NCI-H82 treated with DMSO at 0.1 percent for 48 hours (cell line): Measurements from ENCODE around the gene ID1.
"Not testable (repeated sequence)": the region's sequence is repeated elsewhere in the genome, so short reads cannot be mapped to it uniquely, and the experiment has no call there.

Experiments used
- DNase-seq: peaks from one replicate; lab custom pipeline; 2025; ENCODE audit not compliant: unreplicated experiment; lab: John Stamatoyannopoulos, UW

The ID1 gene

DNA sequence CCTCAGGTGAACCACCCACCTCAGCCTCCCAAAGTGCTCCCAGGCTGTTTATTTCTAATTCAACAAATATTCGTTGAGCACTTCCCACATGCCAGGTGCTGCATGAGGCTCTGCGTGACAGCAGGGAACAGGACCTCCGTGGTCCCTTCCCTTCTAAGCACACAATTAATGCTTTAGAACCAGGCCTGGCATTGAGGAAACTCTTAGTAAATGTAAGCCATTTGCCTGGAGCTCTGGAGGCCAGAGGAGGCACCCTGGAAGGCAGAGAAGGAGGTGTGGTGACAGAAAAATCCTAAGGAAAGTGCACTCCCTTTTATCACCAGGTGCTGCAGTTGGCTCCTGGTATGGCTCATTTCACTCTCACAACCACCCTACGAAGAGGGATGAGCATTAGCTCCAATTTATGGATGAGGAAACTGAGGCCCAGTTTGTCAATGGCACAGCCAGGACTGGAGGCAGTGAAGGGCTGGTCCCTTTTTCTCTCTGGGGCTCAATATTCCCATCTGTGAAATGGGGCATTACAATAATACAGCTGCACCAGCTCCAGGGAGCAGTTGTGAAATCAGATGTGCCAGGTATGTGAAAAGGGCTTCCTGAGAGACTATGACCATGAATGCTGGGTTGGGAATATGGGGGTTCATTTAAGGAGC lies 8.1 kb upstream of the ID1 start:
- DNase-seq: no peak

DNA sequence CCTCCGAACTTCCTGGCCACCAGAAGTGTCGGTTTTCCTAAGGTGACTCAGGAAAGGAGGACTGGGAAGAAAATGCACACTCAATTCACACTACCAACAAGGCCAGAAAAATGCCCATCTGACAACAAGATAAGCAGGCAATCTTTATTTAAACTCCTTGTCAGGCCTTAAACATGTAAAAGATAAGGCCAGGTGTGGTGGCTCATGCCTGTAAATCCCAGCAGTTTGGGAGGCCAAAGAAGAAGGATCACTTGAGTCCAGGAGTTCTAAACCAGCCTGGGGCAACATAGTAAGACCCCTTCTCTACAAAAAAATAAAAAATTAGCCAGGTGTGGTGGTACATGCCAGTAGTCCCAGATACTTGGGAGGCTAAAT lies 7.6 kb upstream of the ID1 start:
- no peak for DNase-seq

DNA sequence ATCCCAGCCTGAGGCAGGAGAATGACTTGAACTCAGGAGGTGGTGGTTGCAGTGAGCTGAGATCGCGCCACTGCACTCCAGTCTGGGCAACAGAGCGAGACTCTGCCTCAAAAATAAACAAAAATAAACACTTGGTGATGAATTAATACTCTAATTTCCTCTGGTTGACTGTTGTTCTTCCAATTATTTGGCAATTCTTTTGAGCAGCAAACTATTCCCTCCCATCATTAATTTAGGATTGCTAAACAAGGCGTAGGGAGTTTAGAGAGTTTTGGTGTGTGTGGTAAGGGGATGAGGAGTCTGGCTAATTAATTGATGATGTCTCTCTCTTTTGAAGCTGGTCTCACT lies 2.7 kb upstream of the ID1 start:
- DNase-seq: no peak

DNA sequence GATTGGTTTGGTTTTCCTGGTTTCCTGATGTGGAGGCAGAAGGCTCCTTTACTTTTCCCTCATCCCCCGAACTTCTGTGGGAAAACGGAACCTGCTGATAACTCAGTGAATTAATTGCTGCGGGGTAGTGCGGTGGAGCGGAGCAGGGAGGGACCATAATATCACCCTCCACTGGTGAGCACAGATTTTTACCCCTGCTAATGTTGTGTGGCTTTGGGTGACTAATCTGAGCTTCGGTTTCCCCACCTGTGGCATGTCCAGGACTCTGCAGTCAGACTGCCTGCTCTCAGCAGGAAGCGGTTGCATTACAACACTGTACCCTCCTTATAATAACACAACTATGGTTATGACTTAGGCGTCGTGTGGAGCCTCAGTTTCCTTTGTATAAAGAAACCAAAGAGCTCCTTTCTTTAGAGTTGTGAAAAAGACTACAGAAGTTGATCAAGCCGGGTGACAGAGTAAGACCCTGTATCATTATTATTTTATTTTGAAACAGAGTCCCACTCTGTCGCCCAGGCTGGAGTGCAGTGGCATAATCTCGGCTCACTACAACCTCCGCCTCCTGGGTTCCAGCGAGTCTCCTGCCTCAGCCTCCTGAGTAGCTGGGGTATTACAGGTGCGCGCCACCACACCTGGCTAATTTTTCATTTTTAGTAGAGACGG lies 2.2 kb upstream of the ID1 start:
- DNase-seq: no peak

DNA sequence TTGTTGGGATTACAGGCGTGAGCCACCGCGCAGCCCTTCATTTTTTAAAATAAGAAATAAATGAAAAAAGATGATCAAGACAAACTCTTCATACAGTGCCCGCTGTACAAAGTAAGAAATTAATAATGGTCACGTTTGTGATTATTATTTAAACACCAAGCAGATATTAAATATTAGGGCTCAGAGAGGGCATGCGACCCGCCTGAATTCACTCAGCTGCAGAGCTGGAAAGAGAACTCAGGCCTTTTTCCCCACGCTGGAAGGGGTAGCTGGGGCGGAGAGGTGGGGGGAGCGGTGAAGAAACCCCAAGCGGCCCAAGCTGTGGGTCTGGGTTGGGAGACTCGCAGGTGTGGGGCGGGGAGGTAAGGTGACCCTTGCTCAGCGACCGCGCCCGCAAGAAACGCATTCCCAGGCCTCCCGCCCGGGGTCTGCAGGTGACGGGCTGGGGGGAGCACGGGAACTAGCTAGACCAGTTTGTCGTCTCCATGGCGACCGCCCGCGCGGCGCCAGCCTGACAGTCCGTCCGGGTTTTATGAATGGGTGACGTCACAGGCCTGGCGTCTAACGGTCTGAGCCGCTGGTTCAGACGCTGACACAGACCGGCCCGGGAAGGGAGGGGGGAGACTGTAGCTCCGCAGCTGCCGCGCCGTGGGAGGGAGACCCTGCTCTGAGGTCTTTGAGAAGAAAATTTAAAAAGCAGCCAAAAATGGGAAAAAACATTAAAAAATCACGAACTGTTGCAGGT lies 1.1 kb upstream of the ID1 start:
- DNase-seq: peak; percentile 97

DNA sequence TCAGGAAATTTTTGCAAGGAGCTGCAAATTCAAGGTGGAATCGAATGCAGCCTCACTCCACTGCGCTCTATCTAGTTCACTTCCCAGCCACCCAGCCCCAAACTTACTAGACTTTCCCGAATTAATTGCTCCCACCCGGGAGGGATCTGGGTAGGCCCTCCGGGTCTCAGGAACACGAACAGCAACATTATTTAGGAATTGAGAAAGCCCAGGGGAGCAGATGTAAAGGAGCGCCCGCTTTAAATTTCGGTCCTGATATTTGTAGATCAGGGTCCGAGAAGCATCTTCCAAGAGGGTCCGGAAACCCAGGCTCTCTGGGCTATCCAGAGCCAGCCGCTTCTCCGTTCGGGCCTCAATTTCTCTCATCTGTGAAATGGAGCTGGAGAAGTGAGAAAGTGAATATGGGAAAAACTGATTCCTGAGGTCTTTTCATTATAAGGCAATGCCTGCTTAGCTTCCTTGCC lies 490 bp upstream of the ID1 start:
- DNase-seq: no peak

DNA sequence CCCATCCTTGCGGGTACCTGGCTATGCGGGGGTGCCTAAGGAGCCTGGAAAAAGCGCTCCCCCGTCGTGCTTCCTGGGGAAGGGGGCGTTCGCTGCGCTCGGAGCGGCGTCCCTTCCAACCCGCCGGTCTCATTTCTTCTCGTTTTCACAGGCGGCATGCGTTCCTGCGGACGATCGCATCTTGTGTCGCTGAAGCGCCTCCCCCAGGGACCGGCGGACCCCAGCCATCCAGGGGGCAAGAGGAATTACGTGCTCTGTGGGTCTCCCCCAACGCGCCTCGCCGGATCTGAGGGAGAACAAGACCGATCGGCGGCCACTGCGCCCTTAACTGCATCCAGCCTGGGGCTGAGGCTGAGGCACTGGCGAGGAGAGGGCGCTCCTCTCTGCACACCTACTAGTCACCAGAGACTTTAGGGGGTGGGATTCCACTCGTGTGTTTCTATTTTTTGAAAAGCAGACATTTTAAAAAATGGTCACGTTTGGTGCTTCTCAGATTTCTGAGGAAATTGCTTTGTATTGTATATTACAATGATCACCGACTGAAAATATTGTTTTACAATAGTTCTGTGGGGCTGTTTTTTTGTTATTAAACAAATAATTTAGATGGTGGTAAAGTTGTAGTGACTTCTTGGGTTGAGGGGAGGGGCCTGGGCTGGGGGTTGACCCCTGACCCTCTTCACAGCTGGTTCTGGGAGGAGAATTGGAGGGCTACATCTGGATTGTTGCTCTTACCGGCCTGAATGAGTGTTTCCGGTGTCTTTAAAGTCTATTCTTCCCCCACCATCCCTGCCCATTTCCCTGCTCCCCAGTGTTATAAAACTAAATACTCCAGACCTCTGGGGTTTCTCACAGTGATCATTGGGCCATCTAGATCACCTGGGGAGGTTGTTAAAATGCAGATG lies 1.1 kb downstream of the ID1 start:
- DNase-seq: no peak

DNA sequence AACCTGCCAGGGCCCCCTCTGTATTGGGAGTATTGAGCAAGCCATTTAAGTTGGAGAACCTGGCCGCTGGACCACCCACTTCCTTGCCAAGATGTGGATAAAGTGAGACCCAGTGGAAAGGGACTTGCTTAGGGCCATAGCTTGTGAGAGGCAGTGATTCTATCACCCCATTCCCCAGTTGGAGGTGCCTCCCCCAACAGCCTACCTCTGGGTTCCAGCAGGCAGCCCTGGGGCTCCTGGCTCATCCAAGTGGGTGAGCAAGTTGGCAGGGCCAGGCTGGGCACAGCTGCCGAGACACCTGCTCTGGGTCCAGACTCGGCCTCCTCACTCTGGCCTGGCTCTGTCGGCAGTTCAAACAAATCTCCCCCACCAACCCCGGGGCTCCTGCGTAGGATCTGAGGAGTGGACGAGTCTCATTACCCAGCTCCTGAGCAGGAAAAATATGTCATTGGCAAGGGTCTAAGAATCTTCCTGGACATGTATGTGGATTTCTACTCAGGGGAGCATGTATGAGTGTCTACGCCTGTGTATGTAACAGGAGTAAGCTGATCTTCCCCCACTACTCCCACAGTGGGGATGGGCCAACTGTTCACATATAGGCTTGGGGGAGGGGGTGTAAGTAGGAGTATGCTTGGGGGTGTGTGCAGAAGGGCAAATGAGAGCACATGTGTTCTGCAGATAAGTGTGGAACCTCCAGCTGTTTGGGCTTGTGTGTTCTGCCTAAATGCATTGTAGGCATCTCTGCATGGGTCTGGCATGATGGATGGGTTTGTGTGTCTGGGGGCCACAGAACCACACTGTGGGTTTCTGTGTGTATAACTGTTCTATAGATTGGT lies 1.9 kb downstream of the ID1 start:
- peak; percentile 84 for DNase-seq

DNA sequence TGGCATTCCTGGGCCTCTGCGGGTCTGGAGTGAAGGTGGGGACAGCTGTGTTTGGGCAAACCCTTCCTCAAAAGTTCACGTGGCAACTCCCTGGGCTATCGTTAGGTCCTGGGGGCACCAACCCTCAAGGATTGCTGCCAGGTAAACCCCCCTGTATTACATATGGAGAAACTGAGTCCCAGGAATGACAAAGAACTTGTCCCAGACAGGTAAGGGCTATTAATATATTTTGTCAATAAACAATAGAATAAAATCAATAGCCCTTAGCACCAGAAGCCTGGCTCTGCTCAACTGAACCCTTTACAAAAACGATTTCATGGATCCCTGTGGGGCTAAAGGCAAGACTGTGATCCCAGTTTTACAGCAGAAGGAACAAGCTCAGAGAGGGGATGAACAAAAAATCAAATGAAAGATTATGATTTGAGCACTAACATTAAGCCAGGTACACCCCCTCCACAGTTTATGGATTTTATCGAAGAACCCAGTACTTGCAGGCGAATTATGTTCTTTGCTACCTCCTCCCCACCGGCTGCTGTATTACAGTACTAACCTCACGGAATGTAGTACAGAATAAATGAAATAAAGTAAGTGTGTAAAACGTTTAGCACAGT lies 2.7 kb downstream of the ID1 start:
- no peak for DNase-seq

DNA sequence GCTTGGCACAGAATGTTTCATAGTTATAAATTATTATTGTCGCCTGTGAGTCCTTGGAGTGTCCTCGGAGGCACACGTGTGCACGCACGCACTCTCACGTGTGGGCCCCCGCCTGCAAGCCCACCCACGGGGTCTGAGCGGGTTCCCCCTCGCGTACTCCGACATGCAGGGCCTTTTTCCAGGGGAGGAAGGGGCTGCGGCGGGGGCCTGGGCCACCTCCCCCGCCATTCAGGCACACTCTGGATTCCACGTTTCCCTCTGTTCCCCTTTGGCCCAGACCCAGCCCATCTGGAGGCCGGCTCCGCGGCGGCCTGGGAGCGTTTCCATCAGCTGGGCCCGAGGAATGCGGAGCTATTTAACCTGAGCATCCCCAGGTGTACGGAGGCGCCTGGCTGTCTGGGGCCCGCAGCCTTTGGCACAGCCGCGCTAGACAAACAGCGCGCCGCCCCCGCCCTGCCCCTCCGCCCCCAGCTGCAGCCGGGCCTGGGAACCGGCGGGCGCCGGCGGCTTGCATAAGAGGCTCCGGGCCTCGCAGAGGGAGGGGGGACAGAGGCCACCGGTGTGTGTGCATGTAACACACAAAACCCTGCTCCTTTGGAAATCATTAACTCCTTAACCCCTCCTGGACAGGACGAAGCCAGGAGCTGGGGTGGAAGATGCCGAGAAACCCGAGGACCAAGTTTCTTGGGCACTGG lies 3.3 kb downstream of the ID1 start:
- DNase-seq: peak; percentile 22

DNA sequence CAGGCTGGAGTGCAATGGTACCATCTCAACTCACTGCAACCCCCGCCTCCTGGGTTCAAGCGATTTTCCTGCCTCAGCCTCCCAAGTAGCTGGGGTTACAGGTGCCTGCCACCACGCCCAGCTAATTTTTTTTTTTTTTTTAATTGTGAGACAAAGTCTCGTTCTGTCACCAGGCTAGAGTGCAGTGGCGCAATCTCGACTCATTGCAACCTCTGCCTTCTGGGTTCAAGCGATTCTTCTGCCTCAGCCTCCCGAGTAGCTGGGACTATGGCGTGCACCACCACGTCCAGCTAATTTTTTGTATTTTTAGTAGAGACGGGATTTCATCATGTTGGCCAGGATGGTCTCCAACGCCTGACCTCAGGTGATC lies 7.2 kb downstream of the ID1 start:
- not testable (repeated sequence) for DNase-seq

DNA sequence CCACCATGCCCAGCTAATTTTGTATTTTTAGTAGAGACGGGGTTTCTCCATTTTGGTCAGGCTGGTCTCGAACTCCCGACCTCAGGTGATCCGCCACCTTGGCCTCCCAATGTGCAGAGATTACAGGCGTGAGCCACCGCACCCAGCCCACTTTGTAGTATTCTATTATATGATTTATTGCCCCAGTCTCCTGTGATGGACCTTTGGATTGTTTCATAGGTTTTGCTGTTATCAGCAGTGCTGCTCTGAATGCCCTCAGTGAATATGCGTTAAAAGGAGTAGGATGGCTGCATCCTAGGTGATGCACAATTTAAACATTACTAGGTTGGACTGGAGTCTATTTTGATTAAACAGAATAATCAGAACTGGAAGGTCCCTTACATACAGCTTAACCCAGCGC lies 10.3 kb downstream of the ID1 start:
- no peak for DNase-seq

DNA sequence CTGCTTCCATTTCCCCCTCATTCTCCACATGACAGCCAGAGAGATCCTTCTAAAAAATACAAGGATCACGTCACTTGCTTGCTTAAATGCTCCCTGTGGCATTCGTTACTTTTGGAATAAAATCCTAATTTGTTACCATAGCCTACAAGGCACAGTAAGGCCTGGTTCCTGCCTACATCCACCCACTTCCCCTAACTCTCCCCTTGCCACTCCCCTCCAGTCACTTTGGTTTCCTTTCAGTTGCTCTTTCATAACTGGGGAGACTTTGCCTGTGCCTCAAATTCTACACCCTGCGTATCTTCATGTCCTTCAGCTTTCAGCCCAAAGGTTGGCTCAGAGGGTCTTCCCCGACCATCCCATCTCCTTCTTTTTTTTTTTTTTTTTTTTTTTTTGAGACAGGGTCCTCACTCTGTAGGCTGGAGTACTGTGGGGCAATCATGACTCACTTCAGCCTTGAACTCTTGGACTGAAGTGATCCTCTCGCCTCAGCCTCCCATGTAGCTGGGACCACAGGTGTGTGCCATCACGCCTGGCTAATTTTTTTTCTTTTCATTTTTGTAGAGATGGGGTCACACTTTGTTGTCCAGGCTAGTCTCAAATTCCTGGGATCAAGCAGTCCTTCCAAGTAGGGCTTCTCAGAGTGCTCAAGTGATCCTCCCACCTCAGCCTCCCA lies 12.5 kb downstream of the ID1 start:
- no peak for DNase-seq

DNA sequence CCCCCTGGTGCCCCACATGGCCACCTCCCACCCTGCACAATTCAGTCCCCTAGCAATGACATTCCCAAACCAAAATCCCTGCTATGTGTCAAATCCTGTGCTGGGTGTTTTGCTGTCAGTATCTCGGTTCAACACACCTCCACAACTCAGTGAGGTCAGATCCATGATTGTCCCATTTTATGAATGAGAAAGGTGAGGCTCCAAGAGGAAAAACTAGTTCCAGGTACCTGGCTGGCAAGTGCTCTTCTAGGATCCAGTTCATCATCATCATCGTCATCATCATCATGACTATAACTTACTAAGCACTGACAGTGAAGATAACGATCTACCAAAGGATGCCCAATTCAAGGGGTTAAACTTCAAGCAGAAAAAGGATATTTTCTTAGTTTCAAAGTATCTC lies 15.2 kb downstream of the ID1 start:
- no peak for DNase-seq

DNA sequence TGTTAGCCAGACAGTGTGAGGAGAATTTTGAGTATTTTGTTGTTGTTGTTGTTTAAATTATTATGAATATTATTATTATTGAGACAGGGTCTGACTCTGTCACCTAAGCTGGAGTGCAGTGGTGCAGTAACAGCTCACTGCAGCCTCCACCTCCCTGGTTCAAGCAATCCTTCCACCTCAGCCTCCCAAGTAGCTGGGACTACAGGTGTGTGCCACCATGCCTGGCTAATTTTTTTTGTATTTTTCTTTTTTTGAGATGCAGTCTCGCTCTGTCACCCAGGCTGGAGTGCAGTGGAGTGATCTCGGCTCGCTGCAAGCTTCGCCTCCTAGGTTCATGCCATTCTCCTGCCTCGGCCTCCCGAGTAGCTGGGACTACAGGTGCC lies 18.0 kb downstream of the ID1 start:
- not testable (repeated sequence) for DNase-seq

DNA sequence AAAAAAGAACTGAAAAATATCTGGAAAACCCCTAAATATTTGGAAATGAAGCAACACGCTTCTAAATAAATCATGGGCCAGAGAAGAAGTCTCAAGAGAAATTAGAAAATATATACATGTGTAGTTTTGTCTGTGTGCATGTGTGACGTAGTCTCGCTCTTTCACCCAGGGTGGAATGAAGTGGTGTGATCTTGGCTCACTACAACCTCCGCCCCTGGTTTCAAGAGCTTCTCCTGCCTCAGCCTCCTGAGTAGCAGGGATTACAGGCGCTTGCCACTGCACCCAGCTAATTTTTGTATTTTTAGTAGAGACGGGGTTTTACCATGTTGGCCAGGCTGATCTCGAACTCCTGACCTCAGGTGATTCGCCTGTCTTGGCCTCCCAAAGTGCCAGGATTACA lies 21.4 kb downstream of the ID1 start:
- DNase-seq: not testable (repeated sequence)

DNA sequence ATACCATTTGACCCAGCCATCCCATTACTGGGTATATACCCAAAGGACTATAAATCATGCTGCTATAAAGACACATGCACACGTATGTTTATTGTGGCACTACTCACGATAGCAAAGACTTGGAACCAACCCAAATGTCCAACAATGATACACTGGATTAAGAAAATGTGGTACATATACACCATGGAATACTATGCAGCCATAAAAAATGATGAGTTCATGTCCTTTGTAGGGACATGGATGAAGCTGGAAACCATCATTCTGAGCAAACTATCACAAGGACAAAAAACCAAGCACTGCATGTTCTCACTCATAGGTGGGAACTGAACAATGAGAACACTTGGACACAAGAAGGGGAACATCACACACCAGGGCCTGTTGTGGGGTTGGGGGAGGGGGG lies 23.0 kb downstream of the ID1 start:
- DNase-seq: not testable (repeated sequence)

DNA sequence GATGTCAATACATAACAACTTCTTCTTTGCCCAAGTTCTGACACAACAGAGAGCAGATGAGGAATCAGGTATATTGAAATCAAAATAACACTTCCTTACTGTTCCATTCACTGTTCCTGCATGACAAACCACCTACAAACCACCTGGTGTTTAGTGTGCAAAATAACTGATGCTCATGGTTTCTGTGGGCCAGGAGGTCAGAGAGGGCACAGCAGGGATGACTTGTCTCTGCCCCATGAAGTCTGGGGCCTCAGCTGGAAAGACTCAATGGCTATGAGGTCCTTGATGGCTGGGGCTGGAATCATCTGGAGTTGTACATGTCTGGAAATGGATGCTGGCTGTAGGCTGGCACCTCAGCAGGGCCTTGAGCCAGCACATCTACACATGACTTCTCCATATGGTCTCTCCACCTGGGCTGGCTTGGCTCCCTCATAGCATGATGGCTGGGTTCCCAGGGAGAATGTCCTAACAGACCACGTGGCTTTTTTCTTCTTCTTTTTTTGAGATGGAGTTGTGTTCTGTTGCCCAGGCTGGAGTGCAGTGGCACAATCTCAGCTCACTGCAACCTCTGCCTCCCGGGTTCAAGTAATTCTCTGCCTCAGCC lies 25.2 kb downstream of the ID1 start:
- no peak for DNase-seq
